Lung (tissue), 12 donors: ENCODE results near the gene CDH23. TPM values are rescaled to one million over a fixed set of nuclear protein-coding genes. Genes with fewer than 3 reads are reported as not detected.
A peak's percentile ranks its signal among the peaks of the same experiment; 100 is the strongest.

Experiments
- ATAC-seq: fragments of 200-7000 bp; cut with Tn5 transposase; one replicate; pipeline ENCODE4 v1.9.1; 2020; ENCODE audit warnings: moderate number of reproducible peaks; ENCODE audit not compliant: insufficient read depth, low FRiP score
- DNase-seq, 3 donors: peaks; one replicate each; pipeline ENCODE4 v3.0.0-alpha.2; 2013 to 2017
- H3K27ac ChIP-seq, 2 donors: one replicate each; pipeline ENCODE4 v1.5.1; 2013; ENCODE audit warnings: mild to moderate bottlenecking in 2 of 2, moderate library complexity in 2 of 2, control low read depth in 1 of 2, inconsistent platforms in 1 of 2, low read depth in 1 of 2, low read length in 1 of 2
- H3K27me3 ChIP-seq, 3 donors: one replicate each; pipeline ENCODE4 v1.5.1; 2013; ENCODE audit warnings: low read length in 2 of 3; ENCODE audit not compliant: control insufficient read depth in 3 of 3, insufficient read depth in 3 of 3
- H3K36me3 ChIP-seq, 4 donors: one replicate each; pipeline ENCODE4 v1.5.1; 2013; ENCODE audit warnings: low read length in 4 of 4, mild to moderate bottlenecking in 1 of 4, moderate library complexity in 1 of 4; ENCODE audit not compliant: control insufficient read depth in 4 of 4, insufficient read depth in 4 of 4
- H3K4me1 ChIP-seq, 5 donors: one replicate each; pipeline ENCODE4 v1.5.1; 2013; ENCODE audit warnings: low read length in 5 of 5, mild to moderate bottlenecking in 2 of 5, moderate library complexity in 1 of 5; ENCODE audit not compliant: control insufficient read depth in 5 of 5, insufficient read depth in 5 of 5
- H3K4me3 ChIP-seq: one replicate; pipeline ENCODE4 v1.5.1; 2013; ENCODE audit warnings: mild to moderate bottlenecking, control low read depth, moderate library complexity
- H3K9ac ChIP-seq, 2 donors: one replicate each; pipeline ENCODE4 v1.5.1; 2013; ENCODE audit warnings: low read length in 2 of 2, control low read depth in 1 of 2; ENCODE audit not compliant: insufficient read depth in 1 of 2
- H3K9me3 ChIP-seq, 4 donors: one replicate each; pipeline ENCODE4 v1.5.1; 2013; ENCODE audit warnings: low read length in 3 of 4, mild to moderate bottlenecking in 1 of 4, moderate library complexity in 1 of 4; ENCODE audit not compliant: control insufficient read depth in 4 of 4, insufficient read depth in 3 of 4
- CTCF ChIP-seq: IDR thresholded peaks from 2 replicates; pipeline ENCODE4 v1.5.1; 2012; ENCODE audit warnings: mild to moderate bottlenecking; ENCODE audit errors: control extremely low read depth, extremely low read depth
- WGBS, 2 donors: extraction: QIAGEN DNeasy Blood & Tissue Kit; methylation state at CpG; one replicate each; pipeline ENCODE4 v1.1.7; 2013; 5-methylcytosine and 5-hydroxymethylcytosine counted together
- polyA plus RNA-seq, 2 donors: library from polyadenylated mRNA; stranded (reverse); fragments of 200-250 nt; gene quantifications; one replicate each; pipeline ENCODE4 v1.2.1, GENCODE V29; 2013
- total RNA-seq, 2 donors: library from RNA; depleted of rRNA in 1 of 2; stranded (reverse); fragments of >200 nt in 1 of 2; gene quantifications; one replicate each; pipeline ENCODE4 v1.2.1, GENCODE V29; 2014 to 2021
- donor health status: control.
- donor health status: control.
- donor health status: Bipolar disorder and iron deficiency.
- donor health status: healthy.
- donor health status: DM: yes; HTN: yes; CAD: no.

CDH23 gene
- total and polyA plus RNA-seq, 4 donors: 4.5 to 29.5 (median 6.0) TPM

- peaks cover 0 to 3% (median 0%) of the 10 kb centered on the region in 4 donors for H3K36me3 ChIP-seq
- TF ChIP-seq CTCF: no peak
- 55 to 69% methylated on average over 2 of the region's 2 CpGs for WGBS, 2 donors
- no peaks in the 10 kb centered on the region for H3K27me3 ChIP-seq
- no peak overlapping the region for H3K9ac ChIP-seq
- H3K4me1 ChIP-seq: peaks cover 0 to 39% (median 13%) of the 10 kb centered on the region in 5 donors
- no peak for DNase-seq
- no peak for ATAC-seq
- H3K4me3 ChIP-seq: no peak overlapping the region
- no peak overlapping the region for H3K27ac ChIP-seq
- H3K9me3 ChIP-seq: no peaks in the 10 kb centered on the region
These were observed 447.4 kb downstream of the CDH23 start for GRCh38 chr10:71844084-71844483.

GRCh38 chr10:71844695-71845094, 448.0 kb downstream of the CDH23 start:
- no peak for TF ChIP-seq CTCF
- H3K9ac ChIP-seq: no peak overlapping the region
- H3K27me3 ChIP-seq: no peaks in the 10 kb centered on the region
- H3K27ac ChIP-seq: no peak overlapping the region
- H3K4me1 ChIP-seq: peaks cover 0 to 39% (median 18%) of the 10 kb centered on the region in 5 donors
- H3K36me3 ChIP-seq: peaks cover 0 to 3% (median 0%) of the 10 kb centered on the region in 4 donors
- no peaks in the 10 kb centered on the region for H3K9me3 ChIP-seq
- H3K4me3 ChIP-seq: no peak overlapping the region
- ATAC-seq: no peak
- WGBS, 2 donors: 46 to 67% methylated on average over 2 of the region's 2 CpGs
- DNase-seq: no peak

- WGBS, 2 donors: 75 to 83% methylated on average over 11 of the region's 11 CpGs
- H3K4me1 ChIP-seq: peaks cover 0 to 31% (median 13%) of the 10 kb centered on the region in 5 donors
- H3K36me3 ChIP-seq: peaks cover 0 to 3% (median 1%) of the 10 kb centered on the region in 4 donors
- no peak for ATAC-seq
- no peak overlapping the region for H3K9ac ChIP-seq
- no peak for TF ChIP-seq CTCF
- no peak for DNase-seq
- no peaks in the 10 kb centered on the region for H3K27me3 ChIP-seq
- no peaks in the 10 kb centered on the region for H3K9me3 ChIP-seq
- H3K4me3 ChIP-seq: no peak overlapping the region
- peak overlapping the region in 1 of 2 donors; percentile 66 for H3K27ac ChIP-seq
These were observed 449.0 kb downstream of the CDH23 start for GRCh38 chr10:71845410-71846405.
